HL-60 (cell line): ENCODE measurements around the gene BRCA2.

Source experiments
- DNase-seq, 2 experiments: peaks; one replicate each; pipeline ENCODE4 v3.0.0-alpha.2; 2010 to 2020; ENCODE audit warnings: low read depth in 1 of 2, low spot score in 1 of 2
- H3K27ac ChIP-seq: fragments of 250-450 bp; sonication (Bioruptor Pico); replicated peaks from 2 replicates; pipeline ENCODE4 v1.5.1; 2020; ENCODE audit warnings: mild to moderate bottlenecking, moderate library complexity
- H3K27me3 ChIP-seq: fragments of 250-450 bp; sonication (Bioruptor Pico); 2 replicates; pipeline ENCODE4 v1.5.1; 2021; ENCODE audit warnings: mild to moderate bottlenecking, moderate library complexity; ENCODE audit not compliant: insufficient read depth, poor library complexity, severe bottlenecking
- H3K4me3 ChIP-seq: replicated peaks from 2 replicates; pipeline ENCODE4 v1.5.1; 2011; ENCODE audit warnings: mild to moderate bottlenecking, control low read depth, low read length; ENCODE audit not compliant: insufficient read depth
- CTCF ChIP-seq: IDR thresholded peaks from one replicate; pipeline ENCODE4 v1.5.1; 2011; ENCODE audit warnings: low read length, control low read depth, inconsistent platforms; ENCODE audit not compliant: insufficient read depth
- GABPA ChIP-seq: IDR thresholded peaks from 2 replicates; pipeline ENCODE4 v1.6.1; 2012; ENCODE audit warnings: low read depth
- POLR2AphosphoS5 ChIP-seq: IDR thresholded peaks from 2 replicates; pipeline ENCODE4 v1.6.1; 2012; ENCODE audit warnings: low read depth
- REST ChIP-seq: IDR thresholded peaks from 2 replicates; pipeline ENCODE4 v1.6.1; 2012; ENCODE audit warnings: low read depth; ENCODE audit not compliant: insufficient replicate concordance
- SPI1 ChIP-seq: IDR thresholded peaks from 2 replicates; pipeline ENCODE4 v1.6.1; 2012; ENCODE audit warnings: low read depth, mild to moderate bottlenecking, borderline replicate concordance

Gene BRCA2

DNA sequence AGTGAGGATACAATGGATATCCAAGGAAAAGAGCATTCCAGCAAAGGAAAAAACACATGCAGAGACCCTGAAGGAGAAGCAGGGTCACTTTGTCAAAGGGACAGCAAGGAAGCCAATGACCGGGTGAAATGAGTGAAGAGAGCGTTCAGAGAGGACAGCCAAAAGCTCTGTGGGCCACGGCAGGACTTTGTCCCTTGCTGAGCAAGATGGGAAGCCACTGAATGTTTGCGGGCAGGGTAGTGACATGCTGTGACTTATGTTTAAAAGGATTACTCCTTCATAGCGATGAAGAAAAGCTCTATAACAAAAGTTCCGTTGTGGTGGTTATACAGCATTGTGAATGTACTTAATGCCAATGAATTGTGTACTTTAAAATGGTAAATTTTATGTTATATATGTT is 16.6 kb upstream of the BRCA2 start:
- Histone ChIP-seq H3K27me3 (no peaks in the 10 kb centered on the region), H3K4me3 (no peak overlapping the region), H3K27ac (no peak overlapping the region)
- no peak for DNase-seq
- TF ChIP-seq CTCF, result no peak
- TF ChIP-seq POLR2AphosphoS5, result no peak
- no peak for TF ChIP-seq REST
- TF ChIP-seq GABPA, result no peak
- no peak for TF ChIP-seq SPI1

- Histone ChIP-seq H3K4me3 (no peak overlapping the region), H3K27me3 (no peaks in the 10 kb centered on the region), H3K27ac (no peak overlapping the region)
- no peak for TF ChIP-seq POLR2AphosphoS5
- TF ChIP-seq REST, result no peak
- TF ChIP-seq CTCF, result no peak
- TF ChIP-seq GABPA, result no peak
- no peak for TF ChIP-seq SPI1
- DNase-seq, result no peak
These were observed 15.4 kb upstream of the BRCA2 start for GRCh38 chr13:32299893-32300292.

GRCh38 chr13:32300406-32300805 is 14.9 kb upstream of the BRCA2 start:
- TF ChIP-seq CTCF (no peak), SPI1 (peak; percentile 36; the same call in 1 of the 2 replicates), POLR2AphosphoS5 (no peak), GABPA (no peak), REST (no peak)
- DNase-seq, result no peak
- Histone ChIP-seq H3K27ac (no peak overlapping the region), H3K27me3 (no peaks in the 10 kb centered on the region), H3K4me3 (no peak overlapping the region)
